Measurements from ENCODE around the gene RNF207. TPM values are rescaled to one million over a fixed set of nuclear protein-coding genes. Genes with fewer than 3 reads are reported as not detected.

The RNF207 gene
- total and polyA plus RNA-seq, 2 of the 13 experiments (the other 11 are each of a cell fraction or from before 2014, with no cell fraction given) = 9.8 to 15.9 TPM

GRCh38 chr1:6199298-6200187 lies 6.4 kb upstream of the RNF207 start, which contains the start of gene RPL22 (continued):
- TF ChIP-seq ATF2 (CRISPR knock-in tag; IDR thresholded peaks at IDR 0.05) = peak; percentile 89
- peak; percentile 83 for TF ChIP-seq STAT5B (CRISPR knock-in tag; IDR thresholded peaks at IDR 0.05)
- peak; percentile 96 for TF ChIP-seq THAP11 (CRISPR knock-in tag; IDR thresholded peaks at IDR 0.05)
- TF ChIP-seq ZNF777 (CRISPR knock-in tag; IDR thresholded peaks at IDR 0.05) = peak; percentile 66
- no peak for TF ChIP-seq SNAI1 (CRISPR knock-in tag; IDR thresholded peaks at IDR 0.05; ENCODE audit: borderline replicate concordance)
- peak; percentile 96 for TF ChIP-seq NAIF1 (CRISPR knock-in tag; IDR thresholded peaks at IDR 0.05; ENCODE audit: borderline replicate concordance)
- TF ChIP-seq ZBED4 (CRISPR knock-in tag; IDR thresholded peaks at IDR 0.05; ENCODE audit: borderline replicate concordance) = no peak
- TF ChIP-seq, protein P1, sequence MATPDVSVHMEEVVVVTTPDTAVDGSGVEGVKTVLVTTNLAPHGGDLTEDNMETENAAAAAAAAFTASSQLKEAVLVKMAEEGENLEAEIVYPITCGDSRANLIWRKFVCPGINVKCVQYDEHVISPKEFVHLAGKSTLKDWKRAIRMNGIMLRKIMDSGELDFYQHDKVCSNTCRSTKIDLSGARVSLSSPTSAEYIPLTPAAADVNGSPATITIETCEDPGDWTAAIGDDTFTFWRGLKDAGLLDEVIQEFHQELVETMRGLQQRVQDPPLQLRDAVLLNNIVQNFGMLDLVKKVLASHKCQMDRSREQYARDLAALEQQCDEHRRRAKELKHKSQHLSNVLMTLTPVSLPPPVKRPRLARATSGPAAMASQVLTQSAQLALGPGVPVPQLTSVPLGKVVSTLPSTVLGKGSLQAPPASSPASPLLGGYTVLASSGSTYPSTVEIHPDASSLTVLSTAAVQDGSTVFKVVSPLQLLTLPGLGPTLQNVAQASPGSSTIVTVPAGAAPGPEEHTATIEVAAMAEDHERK (CRISPR knock-in tag; IDR thresholded peaks at IDR 0.05; ENCODE audit: low read depth) = peak; percentile 95
- peak; percentile 71 for TF ChIP-seq HMG20B (CRISPR knock-in tag; conservative IDR thresholded peaks at IDR 0.05)
- TF ChIP-seq, protein P2, sequence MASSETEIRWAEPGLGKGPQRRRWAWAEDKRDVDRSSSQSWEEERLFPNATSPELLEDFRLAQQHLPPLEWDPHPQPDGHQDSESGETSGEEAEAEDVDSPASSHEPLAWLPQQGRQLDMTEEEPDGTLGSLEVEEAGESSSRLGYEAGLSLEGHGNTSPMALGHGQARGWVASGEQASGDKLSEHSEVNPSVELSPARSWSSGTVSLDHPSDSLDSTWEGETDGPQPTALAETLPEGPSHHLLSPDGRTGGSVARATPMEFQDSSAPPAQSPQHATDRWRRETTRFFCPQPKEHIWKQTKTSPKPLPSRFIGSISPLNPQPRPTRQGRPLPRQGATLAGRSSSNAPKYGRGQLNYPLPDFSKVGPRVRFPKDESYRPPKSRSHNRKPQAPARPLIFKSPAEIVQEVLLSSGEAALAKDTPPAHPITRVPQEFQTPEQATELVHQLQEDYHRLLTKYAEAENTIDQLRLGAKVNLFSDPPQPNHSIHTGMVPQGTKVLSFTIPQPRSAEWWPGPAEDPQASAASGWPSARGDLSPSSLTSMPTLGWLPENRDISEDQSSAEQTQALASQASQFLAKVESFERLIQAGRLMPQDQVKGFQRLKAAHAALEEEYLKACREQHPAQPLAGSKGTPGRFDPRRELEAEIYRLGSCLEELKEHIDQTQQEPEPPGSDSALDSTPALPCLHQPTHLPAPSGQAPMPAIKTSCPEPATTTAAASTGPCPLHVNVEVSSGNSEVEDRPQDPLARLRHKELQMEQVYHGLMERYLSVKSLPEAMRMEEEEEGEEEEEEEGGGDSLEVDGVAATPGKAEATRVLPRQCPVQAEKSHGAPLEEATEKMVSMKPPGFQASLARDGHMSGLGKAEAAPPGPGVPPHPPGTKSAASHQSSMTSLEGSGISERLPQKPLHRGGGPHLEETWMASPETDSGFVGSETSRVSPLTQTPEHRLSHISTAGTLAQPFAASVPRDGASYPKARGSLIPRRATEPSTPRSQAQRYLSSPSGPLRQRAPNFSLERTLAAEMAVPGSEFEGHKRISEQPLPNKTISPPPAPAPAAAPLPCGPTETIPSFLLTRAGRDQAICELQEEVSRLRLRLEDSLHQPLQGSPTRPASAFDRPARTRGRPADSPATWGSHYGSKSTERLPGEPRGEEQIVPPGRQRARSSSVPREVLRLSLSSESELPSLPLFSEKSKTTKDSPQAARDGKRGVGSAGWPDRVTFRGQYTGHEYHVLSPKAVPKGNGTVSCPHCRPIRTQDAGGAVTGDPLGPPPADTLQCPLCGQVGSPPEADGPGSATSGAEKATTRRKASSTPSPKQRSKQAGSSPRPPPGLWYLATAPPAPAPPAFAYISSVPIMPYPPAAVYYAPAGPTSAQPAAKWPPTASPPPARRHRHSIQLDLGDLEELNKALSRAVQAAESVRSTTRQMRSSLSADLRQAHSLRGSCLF (CRISPR knock-in tag; IDR thresholded peaks at IDR 0.05; ENCODE audit: borderline replicate concordance) = 0 out of 2 replicates have a peak, but pooled peaks have one; percentile 69
- peak; percentile 79 for TF ChIP-seq ZNF878 (CRISPR knock-in tag; IDR thresholded peaks at IDR 0.05)
- TF ChIP-seq, protein P3, sequence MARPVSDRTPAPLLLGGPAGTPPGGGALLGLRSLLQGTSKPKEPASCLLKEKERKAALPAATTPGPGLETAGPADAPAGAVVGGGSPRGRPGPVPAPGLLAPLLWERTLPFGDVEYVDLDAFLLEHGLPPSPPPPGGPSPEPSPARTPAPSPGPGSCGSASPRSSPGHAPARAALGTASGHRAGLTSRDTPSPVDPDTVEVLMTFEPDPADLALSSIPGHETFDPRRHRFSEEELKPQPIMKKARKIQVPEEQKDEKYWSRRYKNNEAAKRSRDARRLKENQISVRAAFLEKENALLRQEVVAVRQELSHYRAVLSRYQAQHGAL (CRISPR knock-in tag; IDR thresholded peaks at IDR 0.05; ENCODE audit: not compliant biosample characterization) = peak; percentile 82
- TF ChIP-seq ZNF570 (CRISPR knock-in tag; IDR thresholded peaks at IDR 0.05; ENCODE audit: borderline replicate concordance) = 0 out of 2 replicates have a peak, but pooled peaks have one; percentile 71
- no peak for TF ChIP-seq ZFP62 (CRISPR knock-in tag; IDR thresholded peaks at IDR 0.05)
- peak; percentile 84 for TF ChIP-seq SALL2 (CRISPR knock-in tag; IDR thresholded peaks at IDR 0.05)
